ENCODE results near the gene AGAP1.

The AGAP1 gene

GRCh38 chr2:235572592-235572991 lies 78.7 kb downstream of the AGAP1 start:
- no peak for DNase-seq

GRCh38 chr2:235573331-235574221 lies 79.7 kb downstream of the AGAP1 start:
- DNase-seq: no peak

- DNase-seq: no peak
Measured at GRCh38 chr2:235575431-235575830, 81.6 kb downstream of the AGAP1 start.

DNA sequence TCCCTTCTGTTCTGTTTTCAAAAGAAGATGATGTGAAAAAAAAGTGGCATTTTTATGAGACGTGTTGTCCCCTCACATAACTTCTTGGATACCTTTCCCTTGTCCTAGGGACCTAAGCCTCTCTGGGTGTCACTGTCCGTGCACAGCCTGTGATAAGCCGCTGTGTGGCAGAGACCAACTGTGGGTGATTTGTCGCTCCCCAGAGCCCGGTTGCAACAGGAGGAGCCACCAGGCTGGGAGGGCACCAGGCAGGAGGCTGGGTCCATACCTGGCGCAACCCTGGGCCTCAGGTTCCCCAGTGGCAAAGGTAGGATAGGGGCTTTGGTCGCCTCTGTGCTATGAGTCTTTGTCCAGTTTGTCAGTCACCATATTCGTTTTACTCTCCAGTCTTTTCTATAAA lies 82.1 kb downstream of the AGAP1 start:
- no peak for DNase-seq

- DNase-seq: no peak
Measured at GRCh38 chr2:235576337-235576910, 82.6 kb downstream of the AGAP1 start.

- no peak for DNase-seq
Measured at GRCh38 chr2:235577404-235578330, 83.8 kb downstream of the AGAP1 start.

DNA sequence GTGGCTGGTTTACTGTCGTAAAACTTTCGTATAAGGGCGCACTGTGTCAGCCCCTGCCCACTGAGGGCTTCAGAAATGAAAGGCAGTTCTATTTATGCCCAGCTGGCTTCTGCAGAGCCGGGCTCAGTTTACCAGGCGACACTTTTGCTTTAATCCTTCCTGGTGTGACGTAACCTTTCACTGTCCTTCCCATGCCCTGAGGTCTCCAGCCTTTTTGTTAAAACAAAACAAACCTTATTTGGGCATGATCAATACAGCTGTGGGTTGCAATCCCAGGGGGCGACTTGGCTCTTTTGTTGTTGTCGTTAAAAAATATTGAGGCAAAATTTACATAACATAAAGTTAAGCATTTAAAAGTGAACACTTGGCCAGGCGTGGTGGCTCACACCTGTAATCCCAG lies 85.3 kb downstream of the AGAP1 start:
- no peak for DNase-seq

- no peak for DNase-seq
Measured at GRCh38 chr2:235580426-235581157, 86.7 kb downstream of the AGAP1 start.

GRCh38 chr2:235582081-235582686 lies 88.3 kb downstream of the AGAP1 start:
- DNase-seq: no peak

DNA sequence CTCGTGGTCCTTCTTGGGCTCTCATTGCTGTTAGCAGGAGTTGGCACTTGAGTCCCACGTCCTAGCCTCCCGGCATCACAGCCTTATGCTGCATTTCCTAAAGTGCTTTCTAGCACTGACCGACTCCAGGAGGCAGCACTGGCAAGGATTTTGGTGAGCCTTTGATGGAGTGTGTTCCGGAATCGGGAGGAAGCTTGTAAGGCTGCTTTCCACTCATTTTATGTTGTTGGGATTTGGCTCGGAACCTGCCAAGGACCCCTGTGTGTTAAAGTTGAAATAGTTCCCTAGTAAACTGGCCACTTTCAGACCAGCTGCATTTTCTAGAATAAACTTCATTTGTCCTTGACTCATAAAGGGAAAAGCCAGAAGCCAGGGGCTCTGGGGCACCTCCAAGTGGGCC lies 88.9 kb downstream of the AGAP1 start:
- DNase-seq: no peak

GRCh38 chr2:235583144-235583543 lies 89.3 kb downstream of the AGAP1 start:
- no peak for DNase-seq

DNA sequence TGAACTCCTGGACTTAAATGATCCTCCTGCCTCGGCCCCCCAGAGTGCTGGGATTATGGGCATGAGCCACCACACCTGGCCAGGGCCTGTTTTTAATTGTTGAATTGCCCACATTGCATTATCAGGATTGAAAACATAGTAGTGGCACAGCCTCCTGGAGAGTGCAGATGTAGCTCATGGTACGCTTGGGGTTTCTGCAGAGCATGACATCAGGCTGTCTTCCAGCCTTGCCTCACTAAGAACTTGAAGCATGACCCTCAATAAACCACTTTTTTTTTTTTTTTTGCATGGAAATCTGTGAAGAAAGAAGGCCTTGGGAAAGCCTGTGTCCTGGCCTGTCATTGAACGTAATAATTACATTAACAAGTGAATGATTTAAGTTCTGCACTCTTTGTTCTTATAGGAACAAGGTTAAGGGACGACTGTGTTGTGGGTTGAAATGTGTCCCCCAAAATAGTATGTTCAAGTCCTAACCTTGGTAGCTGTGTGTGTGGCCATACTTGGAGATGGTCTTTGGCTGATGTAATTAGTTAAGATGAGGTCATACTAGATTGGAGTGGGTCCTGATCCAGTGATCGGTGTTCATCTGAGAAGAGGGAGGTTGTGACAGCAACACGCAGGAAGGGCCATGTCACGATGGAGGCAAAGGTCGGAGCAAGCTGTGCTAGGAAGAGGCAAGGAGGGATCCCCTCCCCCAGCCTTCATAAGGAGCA lies 90.2 kb downstream of the AGAP1 start:
- no peak for DNase-seq

- no peak for DNase-seq
Measured at GRCh38 chr2:235584638-235585007, 90.8 kb downstream of the AGAP1 start.

GRCh38 chr2:235587202-235587601 lies 93.4 kb downstream of the AGAP1 start:
- DNase-seq: no peak

DNA sequence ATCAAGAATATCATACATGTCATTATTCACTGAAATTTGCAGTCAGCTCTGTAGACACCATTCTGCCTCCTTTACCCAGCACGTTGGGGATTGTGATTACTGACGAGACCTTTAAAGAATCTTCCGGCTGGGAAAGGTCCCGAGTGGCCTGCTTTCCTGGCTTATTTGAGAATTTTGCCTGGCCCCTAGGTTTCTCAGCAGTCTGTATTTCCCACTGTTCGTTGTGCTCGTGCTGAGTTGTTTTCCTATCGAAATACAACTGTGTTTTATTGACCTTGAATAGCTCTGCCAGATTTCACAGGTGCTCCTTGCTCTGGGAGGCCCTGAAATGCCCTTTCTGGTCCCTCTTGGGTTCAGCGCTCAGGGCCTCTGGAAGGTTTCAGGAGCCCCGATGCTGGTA lies 94.9 kb downstream of the AGAP1 start:
- no peak for DNase-seq

GRCh38 chr2:235591231-235591730 lies 97.4 kb downstream of the AGAP1 start:
- no peak for DNase-seq

DNA sequence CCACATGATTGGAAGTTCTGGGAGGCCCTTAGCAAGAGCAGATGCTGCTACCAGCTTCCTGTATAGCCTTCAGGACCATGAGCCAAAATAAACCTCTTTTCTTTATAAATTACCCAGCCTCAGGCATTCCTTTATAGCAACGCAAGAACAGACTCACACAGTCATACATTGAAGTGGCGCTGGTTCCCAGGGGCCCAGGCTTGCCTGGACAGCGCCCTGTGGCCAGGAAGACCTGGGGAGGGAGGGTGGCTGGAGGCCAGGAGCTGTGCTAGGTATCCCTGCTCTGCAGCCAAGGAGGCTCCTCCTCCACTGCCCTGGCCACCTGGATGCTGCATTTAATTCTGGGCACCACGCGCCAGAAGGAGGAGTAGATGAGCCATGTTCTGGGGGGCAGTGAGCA lies 98.1 kb downstream of the AGAP1 start:
- DNase-seq: no peak

GRCh38 chr2:235592430-235592829 lies 98.6 kb downstream of the AGAP1 start:
- DNase-seq: no peak

- DNase-seq: no peak
Measured at GRCh38 chr2:235592836-235593235, 99.0 kb downstream of the AGAP1 start.

- no peak for DNase-seq
Measured at GRCh38 chr2:235594041-235594440, 100.2 kb downstream of the AGAP1 start.

DNA sequence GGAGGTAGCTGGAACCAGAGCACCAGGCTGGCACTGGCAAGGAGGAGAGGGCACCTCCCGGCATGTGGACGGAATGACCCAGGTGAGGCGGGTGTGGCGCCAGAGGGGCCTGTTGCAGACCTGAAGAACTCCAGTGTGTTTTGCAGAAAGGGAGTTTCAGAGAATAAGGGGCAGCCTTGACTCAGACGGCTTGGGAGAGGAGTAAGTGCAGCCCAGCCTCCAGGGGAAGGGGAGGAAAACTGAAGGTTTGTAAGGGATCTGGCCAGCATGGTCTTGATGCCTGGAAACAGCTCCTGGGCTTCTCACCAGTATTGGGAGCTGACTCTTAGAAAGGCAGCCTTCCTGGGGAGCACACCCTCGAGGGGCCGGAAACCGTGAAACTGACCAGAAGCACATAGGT lies 101.1 kb downstream of the AGAP1 start:
- DNase-seq: no peak

All from effector CD8-positive, alpha-beta T cell (primary cell).